NCI-H2227 treated with DMSO at 0.1 percent for 48 hours (cell line): ENCODE results near the gene ZNF211.
A peak's percentile ranks its signal among the peaks of the same experiment; 100 is the strongest.

Source experiments
- DNase-seq: peaks from one replicate; lab custom pipeline; 2025; lab: John Stamatoyannopoulos, UW

Gene ZNF211

DNA sequence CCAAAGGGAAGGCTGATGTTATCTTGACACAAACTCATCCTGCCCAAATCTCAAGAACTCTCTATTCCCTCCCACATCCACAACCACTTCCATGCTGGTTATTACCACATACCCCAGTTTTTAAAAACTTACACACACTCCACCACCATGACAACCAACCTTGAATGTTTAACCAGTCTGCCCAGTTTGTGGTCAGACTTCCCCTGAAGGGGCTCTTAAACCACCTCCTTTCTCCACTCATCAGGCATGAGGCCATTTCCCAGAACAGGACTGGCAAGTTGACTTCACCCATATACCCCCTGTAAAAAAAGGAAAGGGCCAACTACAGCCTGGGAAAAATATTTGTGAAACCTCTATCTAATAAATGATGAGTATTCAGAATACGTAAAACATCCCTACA, 23.4 kb downstream of the ZNF211 start:
- no peak for DNase-seq

DNA sequence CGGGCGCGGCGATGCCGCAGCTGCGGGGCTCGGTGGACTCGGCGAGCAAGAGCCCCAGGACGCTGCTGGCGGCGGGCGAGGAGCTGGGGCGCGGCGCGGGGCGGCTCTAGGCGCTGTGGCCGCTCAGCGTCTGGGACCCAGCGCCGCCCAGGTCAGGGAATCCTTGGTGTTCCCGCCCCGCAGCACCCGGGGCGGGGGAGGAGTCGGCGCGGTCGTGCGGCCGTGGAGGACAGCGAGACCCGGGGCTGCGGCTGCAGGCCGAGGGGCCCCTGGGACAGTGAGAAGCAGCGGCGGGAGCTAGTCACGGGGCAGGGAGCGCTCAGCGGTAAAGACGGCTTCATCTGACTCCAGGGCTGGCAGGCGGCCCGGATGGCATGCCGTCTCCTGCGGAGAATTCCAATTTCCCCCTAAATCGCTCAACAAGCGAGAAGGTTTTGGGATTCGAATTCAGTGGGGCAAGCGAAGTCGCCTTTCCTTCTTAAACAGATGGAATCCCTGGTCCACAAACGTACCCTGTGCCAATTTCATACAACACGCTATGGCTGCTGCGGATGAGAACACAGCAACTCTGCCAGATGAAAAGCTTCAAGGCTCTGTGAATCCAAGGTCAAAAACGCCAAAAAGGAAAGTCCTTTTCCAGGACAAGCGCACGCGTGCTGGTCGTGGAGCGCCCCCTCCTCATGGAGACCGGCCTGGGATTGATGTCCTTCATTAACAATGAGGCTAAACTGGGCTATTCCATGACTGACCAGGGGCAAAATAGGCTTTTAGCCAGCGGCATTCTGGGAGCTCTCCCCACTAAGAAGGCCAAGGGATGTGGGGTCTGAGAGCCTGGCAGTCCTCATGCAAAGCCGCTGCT, 31.5 kb downstream of the ZNF211 start:
- peak; percentile 94 for DNase-seq

DNA sequence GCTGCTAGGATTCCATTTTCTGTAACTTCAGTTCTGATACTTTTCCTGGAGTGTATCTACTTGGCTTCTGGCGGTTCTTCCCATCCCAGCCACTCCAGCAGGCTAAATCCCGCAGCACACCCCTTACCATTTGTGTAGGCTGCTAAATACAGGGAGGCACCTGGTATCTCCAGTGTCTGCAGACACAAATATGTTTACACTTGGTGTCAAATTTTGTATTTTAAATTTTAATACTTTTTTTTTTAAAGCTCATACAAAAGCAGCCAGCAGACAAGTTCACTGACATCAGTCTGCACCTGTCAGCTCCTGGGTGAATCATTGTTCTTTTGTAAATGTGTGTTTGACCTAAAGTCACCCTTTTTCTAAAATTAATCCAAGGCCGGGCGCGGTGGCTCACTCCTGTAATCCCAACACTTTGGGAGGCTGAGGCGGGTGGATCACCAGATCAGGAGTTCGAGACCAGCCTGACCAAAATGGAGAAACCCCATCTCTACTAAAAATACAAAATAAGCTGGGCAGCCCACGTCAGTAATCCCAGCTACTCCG, 32.4 kb downstream of the ZNF211 start:
- DNase-seq: no peak

DNA sequence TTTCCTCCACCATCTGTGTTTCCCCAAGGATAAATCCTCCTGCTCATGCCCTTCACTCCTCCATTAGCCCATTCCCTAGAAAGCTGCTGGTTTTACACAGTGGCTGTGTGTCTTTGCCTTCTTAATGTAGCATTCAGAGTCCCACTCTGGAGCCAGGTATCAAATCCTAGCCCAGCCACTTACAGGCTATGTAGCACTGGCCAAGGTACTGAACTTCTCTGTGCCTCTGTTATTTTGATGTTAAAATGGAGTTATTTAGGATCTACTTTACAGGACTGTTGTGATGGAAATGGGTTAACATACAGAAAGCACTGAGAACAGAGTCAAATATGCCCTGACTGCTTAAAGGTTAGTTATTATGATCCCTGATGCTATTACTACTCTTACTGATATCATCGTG, 34.3 kb downstream of the ZNF211 start:
- DNase-seq: no peak

DNA sequence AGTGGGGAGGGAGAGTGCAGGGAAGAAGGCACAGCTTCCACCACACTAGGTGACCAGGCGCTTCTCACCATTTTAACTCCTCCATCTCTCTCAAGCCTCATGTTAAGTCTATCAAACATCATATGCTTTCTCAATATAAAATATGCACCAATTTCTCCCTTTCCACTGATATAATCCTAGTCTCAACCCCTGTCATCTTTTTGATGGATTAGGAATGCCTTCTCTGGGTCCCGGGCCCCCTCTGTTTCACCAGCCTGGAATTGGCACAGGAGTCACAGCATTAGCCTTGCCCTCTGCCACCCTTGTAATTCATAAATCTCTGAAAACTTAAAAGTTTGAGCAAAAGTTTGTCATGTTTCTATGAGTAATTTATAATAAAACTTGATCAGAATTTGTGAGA, 35.7 kb downstream of the ZNF211 start, which contains the start of gene ZSCAN4:
ZSCAN4 (plus strand) TSS at position 301 of the 400 bp plus-strand sequence. CDS start 7,211 bp downstream, outside the sequence.
- DNase-seq: no peak

DNA sequence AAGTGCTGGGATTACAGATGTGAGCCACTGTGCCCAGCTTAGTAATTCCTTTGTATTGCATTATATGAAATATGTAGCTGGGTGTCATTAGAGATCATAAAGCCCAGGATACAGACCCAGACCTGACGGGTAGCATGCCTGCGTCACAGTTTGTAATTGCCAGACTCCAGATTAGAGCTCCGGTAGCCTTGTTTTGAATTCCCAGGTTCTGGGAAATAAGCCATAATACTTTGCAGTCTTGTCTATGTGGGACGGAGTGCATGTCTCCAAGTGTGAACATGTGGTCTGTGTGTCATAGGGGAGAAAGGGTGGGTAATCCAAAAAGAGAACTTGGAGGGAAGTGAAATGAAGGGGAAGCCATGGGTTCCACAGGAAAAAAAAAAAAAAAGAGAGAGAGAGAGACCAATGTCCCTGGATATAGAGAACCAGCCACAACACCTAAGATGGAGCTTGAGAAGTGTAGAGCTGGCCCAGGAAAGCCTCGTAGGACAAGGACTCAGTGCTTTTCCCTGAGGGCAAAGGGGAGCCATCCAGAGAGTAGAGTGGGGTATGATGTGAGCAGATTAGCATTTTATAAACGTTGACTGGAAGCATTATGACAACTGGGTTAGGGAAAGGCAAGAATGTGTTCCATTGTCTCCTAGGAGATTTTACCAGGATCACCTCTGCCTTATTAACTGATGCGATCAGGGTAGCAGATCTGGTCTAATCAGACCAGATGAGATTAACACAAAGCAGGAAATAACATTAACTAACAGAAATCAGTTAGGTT, 38.3 kb downstream of the ZNF211 start:
- DNase-seq: no peak

DNA sequence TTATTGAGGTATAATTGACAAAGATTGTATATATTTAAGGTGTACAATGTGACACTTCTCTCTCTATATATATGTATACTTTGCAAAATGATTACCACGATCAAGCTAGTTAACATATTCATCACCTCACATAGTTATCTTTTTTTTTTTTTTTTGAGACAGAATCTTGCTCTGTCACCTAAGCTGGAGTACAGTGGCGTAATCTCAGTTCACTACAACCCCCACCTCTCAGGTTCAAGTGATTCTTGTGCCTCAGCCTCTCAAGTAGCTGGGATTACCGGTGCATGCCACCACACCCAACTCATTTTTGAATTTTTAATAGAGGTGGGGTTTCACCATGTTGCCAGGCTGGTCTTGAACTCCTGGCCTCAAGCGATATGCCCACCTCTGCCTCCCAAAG, 39.5 kb downstream of the ZNF211 start:
- no peak for DNase-seq

DNA sequence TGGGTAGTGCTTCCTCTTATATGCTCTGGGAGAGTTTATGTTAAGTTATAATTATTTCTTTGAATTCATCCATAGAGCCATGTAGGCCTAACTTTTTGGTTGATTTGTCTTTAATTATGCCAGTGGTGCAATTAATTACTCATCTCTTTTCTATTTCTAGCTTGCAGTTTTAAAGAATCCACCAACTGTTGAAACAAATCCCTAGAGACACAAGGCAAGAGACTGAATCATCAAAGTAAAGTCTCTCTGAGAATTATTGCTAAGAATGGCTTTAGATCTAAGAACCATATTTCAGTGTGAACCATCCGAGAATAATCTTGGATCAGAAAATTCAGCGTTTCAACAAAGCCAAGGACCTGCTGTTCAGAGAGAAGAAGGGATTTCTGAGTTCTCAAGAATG, 42.9 kb downstream of the ZNF211 start:
- no peak for DNase-seq

DNA sequence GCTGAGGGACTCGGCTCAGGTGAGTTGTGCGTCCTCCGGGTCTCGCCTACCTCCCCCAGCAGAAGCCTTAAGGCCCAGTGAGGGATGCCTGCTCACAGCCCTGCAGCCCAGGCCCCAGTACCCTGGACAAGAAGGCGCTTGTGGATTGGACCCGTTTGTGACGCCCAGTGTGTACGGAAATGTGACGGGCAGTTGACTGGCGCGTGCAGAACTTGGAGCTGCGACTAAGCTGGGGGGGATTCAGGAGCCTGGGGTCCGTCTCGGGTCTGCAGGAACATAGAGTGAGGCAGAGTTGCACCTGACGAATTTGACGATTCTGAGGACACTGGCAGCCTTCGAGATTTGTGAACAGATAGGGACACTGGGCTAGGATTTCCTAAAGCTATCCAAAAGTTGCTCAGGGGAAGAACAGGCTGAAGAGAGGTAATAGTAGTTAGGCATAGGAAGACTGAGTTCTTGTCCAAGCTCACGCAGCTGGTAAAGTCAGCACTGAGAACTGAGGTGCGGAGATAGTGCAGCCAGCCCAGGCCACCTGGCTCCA, 49.3 kb downstream of the ZNF211 start:
- no peak for DNase-seq

DNA sequence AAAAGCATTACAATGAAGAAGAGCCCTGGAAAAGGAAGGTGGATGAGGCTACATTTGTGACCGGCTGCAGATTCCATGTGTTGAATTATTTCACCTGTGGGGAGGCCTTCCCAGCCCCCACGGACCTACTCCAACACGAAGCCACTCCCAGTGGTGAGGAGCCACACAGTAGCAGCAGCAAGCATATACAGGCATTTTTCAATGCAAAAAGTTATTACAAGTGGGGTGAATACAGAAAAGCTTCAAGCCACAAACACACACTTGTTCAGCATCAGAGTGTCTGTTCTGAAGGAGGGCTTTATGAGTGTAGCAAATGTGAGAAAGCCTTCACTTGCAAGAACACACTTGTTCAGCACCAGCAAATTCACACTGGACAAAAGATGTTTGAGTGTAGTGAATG, 53.8 kb downstream of the ZNF211 start:
- DNase-seq: no peak

DNA sequence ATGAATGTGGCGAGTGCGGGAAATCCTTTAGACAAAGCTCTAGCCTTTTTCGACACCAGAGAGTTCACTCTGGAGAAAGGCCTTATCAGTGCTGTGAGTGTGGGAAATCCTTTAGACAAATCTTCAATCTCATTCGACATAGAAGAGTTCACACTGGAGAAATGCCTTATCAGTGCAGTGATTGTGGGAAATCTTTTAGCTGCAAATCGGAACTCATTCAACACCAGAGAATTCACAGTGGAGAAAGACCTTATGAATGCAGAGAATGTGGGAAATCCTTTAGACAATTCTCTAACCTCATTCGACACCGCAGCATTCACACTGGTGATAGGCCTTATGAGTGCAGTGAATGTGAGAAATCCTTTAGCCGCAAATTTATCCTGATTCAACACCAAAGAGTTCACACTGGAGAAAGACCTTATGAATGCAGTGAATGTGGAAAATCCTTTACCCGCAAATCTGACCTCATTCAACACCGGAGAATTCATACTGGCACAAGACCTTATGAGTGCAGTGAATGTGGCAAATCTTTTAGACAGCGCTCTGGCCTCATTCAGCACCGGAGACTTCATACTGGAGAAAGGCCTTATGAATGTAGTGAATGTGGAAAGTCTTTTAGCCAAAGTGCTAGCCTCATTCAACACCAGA, 54.5 kb downstream of the ZNF211 start:
- DNase-seq: no peak

DNA sequence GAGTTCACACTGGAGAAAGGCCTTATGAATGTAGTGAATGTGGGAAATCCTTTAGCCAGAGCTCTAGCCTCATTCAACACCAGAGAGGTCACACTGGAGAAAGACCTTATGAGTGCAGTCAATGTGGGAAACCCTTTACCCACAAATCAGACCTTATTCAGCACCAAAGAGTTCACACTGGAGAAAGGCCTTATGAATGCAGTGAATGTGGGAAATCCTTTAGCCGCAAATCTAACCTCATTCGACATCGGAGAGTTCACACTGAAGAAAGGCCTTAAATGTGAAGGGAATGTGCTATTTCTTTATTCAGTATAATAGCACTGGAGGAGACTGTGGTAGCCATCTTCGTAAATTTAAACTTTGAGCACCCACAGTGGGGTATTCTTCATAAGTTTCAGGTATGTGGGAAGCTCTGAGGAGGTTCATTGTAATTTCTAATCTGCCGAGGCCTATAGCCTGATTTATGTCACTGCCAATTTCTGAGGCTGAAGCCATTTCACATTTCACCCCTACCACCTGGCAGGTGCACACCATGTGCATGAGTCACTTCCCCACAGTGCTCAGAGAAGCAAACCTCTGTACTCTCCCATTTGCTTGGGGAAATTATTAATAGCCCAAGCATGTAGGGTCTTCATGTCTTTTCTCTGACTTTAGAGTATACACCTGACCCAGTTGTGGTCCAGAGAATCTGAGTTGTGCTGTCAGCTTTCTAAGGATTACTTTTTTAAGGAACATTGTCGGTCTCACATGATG, 55.2 kb downstream of the ZNF211 start:
- DNase-seq: no peak

DNA sequence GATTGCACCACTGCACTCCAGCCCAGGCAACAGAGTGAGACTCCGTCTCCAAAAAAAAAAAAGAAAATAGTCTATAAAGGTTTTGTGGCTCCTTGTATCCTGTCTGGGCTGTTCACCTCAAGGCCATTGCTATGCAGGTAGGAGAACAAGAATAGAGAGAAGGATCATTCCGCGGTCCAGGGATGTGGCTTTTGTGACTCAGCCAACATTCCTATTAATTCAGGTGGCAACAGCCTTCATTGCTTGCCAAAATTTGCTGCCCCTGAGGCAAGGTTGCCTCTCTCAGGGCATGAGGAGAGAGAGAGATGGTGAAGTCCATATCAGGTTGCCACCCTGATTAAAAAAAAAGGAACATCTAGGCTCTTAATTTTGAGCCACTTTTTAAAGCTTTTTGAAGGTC, 56.8 kb downstream of the ZNF211 start:
- no peak for DNase-seq
